Hepatocyte (in vitro differentiated cells): ENCODE measurements around the gene CHAMP1.
A peak's percentile ranks its signal among the peaks of the same experiment; 100 is the strongest.
"Not testable (repeated sequence)": the region's sequence is repeated elsewhere in the genome, so short reads cannot be mapped to it uniquely, and the experiment has no call there.

Experiments
- CTCF ChIP-seq: fragments of 200-600 bp; sonication (generic); IDR thresholded peaks from 2 replicates; pipeline ENCODE4 v1.5.1; 2016; ENCODE audit warnings: antibody characterized with exemption, mild to moderate bottlenecking; ENCODE audit not compliant: poor library complexity
- EZH2 ChIP-seq: fragments of 200-600 bp; sonication (generic); IDR thresholded peaks from 2 replicates; pipeline ENCODE4 v1.6.1; 2016; ENCODE audit warnings: antibody characterized with exemption, mild to moderate bottlenecking, borderline replicate concordance

GRCh38 chr13:114352763-114353162 lies 38.5 kb downstream of the CHAMP1 start:
- TF ChIP-seq CTCF = peak; percentile 21
- TF ChIP-seq EZH2 = not testable (repeated sequence)
